Right renal pelvis (tissue), 4 donors: ENCODE results near the gene TTC7B. TPM values are rescaled to one million over a fixed set of nuclear protein-coding genes. Genes with fewer than 3 reads are reported as not detected.

Experiments
- DNase-seq, 4 donors: peaks; one replicate each; pipeline ENCODE4 v3.0.0-alpha.2; 2013; ENCODE audit warnings: low read depth in 4 of 4, low spot score in 3 of 4, missing footprints in 1 of 4
- polyA plus RNA-seq, 4 donors: library from polyadenylated mRNA; unstranded; fragments of 120-200 nt; gene quantifications; one replicate each; pipeline ENCODE4 v1.2.1, GENCODE V29; 2013; ENCODE audit not compliant: insufficient read length in 4 of 4

TTC7B gene
- polyA plus RNA-seq, 4 donors = 45.5 to 56.3 (median 47.5) TPM

DNA sequence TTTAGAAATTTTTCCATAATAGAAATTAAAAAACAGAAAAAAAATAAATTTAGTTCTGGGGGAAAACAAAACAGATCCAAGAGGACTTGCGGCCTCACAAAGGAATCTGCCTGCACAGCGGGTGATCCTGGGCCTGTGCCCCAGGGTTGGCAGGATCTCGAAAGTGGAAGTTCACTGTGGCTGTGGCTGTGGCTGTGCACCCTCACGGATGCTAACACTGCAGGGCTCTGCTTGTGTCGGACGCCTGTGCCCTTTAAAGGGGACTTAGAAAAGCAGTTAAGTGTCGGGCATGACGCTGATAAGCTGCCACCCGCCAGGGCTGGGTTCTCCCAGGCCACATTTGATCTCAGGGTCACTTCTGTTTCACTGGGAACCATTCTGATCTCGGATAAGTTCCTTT is 209.1 kb downstream of the TTC7B start:
- no peak for DNase-seq

DNA sequence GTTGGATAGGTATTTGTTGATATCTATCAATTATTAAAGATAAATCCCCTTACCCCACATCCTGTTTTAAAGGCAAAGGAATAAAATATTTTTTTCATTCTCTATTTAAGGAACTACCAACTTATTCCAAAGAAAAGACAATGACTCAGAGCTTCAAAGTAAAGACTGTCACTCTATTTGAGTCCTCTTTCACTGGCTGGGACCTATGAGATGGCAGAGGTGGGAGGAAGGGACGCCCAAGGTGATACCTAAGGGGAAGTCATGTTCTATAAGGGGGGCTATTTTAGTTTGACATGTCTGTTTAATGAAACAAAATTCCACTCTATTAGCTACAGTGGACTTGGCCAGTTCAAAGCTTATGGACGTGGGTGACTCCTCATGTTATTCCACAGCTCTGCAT is 209.8 kb downstream of the TTC7B start:
- no peak for DNase-seq

DNA sequence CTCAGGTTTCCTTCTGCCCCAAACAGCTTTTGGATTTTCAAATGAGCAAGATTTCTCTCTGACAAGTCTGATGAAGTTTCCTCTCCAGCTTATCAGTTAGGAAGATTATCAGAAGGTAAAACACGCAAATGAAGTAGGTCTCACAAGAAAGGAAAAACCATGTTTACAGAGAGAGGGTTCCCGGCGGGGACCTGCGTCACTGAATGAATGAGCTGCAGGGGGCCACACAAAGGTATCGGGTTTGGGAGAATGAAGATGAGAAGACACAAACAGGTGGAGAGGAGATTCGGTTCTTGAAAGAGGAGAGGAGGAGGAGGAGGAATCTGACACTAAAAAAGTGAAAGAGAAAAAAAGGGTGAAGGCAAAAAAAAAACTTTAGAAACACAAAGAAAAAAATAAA is 210.8 kb downstream of the TTC7B start:
- DNase-seq = no peak

DNA sequence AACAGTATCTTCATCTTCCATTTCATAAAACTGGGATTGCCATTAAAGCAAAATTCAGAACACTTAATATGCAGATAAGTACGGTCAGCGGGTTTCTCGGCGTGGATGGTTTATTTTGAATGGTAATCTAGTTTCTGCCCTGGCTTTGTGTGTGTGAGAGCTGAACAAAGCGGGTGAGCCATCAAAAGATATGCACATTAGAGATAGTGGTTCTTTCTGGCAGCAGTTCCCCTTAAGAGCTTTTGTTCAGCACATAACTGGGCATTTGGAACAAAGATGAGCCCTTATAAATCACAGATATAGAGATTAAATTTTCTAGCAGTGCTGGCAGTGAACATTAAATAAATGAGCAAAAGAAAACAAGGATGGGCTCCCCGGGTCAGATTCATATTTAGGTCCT is 211.9 kb downstream of the TTC7B start:
- no peak for DNase-seq

DNA sequence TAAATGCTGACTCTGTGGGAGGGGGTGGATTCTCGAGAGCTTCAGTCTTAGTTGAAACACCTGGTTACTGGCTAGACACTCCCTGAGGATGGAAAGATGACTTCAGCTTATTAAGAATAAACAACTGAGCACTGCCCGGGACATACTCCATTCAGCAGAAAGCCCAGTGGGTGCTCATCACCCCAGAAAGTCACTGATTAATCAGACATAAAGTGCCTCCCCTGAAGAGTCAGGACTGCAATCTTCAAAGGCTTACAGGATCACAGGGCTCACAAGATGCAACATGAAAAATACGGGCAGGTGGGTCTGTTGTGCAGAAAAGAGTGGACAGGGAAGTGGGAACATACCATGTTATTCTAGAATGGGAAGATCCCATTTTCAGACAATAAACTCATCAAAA is 212.4 kb downstream of the TTC7B start:
- DNase-seq = no peak

DNA sequence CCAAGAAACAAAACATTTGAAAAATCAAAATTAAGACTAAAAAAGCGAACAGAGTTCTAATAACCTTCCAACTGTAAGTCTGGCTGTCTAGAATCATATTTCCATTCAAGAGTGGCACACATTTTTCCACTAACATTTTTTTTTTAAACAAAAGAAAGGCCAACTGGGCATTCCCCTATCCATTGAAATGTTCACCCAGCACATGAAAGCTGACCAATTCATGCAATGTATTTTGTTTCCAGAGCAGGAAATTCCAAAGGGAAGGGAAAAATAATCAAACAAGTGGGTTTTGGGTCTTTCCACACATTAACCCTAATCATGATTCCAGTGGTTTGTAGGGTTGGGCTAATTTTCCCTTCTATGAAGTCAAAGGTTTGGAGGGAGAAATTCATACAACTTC is 212.9 kb downstream of the TTC7B start:
- no peak for DNase-seq

DNA sequence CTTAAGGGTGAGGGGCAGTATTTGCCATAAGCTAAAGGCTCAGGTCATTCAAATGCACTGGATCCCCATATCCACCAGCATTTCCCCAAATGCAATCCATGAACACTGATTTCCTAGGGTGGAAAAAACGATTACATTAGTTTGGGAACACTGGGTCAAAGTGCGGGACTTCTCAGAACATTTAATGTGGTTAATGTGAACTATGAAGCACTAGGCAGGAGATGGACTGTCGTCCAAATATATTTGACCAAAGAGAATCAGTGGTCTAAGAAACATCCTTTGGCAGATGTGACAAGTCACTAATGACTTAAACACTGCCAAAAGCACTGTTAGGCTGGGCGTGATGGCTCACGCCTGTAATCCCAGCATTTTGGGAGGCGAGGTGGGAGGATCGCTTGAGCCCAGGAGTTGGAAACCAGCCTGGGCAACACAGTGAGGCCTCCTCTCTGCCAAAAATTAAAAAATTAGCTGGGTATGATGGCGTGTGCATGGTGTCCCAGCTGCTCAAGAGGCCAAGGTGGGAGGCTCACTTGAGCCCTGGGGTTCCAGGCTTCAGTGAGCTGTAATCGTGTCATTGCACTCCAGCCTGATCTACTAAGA is 214.0 kb downstream of the TTC7B start:
- no peak for DNase-seq

DNA sequence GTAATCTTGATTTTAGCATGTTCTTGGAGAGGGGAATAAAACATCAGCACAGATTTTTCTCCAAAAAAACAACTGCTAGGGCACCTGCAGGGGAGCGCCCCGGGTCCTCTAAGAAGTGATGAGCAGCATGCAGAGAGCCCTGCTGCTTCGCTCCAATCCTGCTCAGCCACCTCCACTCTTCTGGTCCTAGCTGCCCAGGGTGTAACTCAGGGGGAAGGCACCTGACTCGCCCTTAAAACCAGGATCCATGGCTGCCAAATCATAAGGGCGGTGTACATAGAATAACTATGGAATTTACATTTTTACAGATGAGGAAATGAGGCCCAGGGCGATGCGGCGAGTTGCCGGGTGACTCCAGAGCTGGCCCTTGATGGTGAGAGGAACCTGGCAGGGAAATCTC is 214.7 kb downstream of the TTC7B start:
- DNase-seq = no peak

DNA sequence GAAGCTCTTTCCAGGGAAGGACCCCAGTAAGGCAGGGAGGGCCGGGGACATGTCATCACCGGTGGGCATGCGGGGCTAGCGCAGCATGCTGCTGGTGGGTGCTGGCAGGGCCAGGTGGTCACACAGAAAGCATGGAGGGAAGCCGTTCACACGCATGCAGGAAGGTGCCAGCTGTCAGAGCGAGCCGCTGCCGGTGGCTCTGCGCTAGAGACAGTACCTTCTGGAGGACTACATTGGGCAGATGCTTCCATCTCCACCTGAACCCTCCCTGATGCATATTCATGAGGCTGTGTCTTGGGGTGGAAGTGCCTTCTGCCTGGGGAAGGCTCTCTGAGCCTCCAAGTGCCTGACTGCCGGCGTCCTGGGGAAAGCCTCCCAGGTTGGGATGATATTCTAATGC is 215.6 kb downstream of the TTC7B start:
- DNase-seq = no peak

DNA sequence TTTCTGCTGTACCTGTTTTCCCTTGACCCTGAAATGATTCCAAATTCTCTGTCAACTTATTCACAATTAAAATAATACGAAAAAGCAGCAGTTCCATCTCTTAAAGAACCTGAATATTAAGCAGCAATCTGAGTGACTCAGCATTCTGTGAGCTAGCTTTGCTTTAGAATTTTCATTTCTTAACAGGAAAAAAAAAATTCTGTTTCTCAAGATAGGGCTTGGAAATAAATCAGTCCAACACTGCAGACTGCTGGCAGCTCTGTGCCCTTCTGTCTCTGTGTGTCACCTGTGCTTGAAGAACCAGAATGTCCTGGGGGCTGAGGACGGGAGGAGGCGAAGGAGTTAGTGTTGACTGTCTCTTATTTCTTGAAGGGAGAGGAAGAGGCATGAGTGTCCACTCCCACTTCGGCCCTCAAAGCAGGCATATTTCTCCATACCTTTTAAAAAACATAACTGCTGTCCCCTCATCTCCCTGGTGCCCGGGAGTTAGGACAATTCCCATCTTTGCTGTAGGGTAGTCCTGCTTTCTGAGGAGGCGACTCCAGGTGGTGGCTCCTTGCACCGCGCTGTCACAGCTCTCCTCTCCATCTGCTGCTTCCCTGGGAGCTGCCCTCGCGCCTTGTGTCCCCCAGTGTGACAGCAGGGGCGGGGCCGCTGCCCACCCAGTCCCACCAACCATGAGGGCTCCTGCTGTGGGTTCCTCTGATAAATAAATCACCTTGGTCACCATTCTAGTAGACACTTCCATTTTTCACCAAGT is 216.3 kb downstream of the TTC7B start:
- DNase-seq = no peak

DNA sequence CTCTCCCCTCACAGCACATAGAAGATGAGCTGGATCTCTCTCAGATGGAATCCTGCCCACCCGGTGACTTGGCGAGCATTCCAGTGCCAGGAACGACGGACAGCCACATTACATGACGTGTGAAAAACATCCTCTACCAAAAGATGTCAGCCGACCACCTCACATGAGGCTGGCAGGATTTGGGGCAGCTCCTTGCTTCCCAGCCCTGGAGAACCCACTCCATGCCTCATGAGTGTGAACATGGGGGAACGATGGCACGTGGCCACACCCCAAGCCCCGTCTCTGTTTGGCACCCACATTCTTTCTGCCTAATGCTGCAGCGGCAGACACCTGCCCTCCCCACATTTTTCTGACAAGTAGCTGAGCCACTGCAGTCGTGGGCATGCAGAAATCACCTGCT is 216.9 kb downstream of the TTC7B start:
- DNase-seq = no peak

DNA sequence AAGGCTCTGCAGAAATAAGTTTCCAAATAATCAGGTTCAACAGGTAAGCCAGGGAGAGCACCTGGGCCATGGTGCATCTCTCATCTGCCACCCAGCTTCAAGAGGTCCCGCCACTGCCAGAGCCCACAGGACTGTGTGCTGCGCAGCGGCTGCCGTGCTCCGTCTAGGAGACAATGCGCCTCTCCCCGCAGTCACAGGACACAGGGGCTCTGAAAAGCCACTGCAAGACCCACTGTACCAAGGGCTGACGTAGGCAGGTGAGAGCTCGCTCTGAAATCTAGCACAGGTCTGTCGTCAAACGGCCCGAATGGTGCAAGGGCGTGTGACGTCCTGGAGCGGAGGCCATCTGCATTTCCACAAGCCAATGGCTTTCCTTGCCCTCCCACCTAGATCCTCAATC is 218.3 kb downstream of the TTC7B start:
- no peak for DNase-seq

DNA sequence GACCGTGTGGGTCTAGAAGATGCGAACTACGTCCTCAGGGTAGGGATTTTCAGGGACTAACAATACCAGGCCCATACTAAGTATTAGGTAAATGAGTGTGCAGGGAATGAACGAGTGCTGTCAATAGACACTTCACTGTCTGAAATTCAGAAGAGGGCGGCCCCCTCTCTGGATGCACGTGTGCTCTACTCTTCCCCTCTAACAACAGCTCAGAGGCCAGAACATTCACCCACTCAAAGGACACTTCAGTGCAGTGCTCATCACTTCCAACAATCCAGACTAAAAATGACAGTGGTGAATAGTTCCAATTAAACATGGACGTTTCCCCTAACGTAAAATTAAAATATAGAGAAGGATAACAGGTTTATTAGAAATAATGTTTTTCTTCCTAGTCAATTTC is 219.5 kb downstream of the TTC7B start:
- DNase-seq = no peak

DNA sequence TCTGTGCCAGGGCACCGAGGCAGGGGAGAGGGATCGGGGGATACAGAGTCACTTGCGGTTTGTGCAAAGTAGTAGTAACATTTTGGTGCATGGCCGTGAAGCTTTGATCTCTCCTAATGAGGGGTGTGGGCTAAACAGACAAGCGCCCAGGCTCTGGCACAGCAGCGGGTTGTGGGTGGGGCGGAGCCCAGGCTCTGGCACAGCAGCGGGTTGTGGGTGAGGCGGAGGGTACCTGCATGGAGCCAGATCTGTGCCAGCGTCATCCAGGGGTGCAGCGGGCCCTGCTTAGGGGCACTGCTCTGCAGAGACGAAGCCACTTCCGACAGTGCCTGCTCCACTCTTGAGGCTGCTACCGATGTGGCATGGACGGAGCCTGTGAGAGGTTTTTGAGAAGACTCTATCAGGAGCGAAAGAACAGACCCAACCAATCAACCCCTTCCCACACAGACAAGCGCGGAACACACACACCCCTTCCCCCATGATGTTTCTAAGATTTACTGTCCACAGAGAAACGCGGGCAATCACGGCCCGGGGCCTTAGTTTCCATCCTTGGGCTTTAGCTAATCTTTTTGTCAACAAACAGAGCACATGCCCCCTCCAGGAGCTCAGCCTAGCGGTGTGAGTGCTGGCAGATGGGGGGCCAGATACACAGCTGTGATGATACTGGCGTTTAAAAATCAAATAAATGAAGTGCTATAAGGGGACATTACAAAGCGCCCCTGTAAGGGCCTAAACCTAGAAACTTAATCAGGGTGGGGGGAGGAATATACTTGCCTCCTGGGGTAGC is 222.8 kb downstream of the TTC7B start:
- DNase-seq = no peak

DNA sequence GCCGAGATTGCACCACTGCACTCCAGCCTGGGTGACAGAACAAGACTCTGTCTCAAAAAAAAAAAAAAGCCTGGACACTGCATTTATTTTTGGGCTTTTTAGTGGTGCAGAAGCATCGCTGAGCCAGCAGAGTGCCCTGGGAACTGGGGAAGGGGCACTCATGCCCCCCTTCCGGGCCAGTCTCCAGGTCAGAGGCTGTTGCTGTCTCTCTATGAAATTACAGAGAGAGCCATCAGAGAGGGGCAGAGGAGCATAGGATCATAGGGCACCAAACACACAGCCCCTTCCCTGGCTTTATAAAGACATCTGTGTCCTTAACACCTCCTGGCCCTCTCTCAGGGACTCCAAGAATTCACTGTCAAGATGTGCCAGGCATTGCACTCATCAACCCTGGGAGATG is 223.6 kb downstream of the TTC7B start:
- no peak for DNase-seq

DNA sequence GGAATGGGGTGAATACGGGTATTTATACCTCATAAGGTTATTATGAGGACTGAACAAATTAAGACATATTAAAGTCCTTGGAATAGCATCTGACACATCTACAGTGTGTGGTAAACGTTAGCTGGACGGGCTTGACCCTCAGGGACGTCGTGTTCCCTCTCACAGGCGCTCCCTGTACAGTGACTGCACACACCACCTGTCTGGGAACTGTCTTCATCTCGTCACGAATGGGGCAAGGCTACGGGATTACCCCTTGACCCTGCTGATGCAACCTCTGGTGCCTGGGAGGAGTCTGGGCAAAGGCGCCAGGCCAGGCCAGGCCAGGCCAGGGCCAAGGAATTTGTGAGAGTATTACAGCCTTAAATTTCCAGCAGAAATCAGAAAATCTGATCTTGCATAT is 228.3 kb downstream of the TTC7B start:
- DNase-seq = no peak

DNA sequence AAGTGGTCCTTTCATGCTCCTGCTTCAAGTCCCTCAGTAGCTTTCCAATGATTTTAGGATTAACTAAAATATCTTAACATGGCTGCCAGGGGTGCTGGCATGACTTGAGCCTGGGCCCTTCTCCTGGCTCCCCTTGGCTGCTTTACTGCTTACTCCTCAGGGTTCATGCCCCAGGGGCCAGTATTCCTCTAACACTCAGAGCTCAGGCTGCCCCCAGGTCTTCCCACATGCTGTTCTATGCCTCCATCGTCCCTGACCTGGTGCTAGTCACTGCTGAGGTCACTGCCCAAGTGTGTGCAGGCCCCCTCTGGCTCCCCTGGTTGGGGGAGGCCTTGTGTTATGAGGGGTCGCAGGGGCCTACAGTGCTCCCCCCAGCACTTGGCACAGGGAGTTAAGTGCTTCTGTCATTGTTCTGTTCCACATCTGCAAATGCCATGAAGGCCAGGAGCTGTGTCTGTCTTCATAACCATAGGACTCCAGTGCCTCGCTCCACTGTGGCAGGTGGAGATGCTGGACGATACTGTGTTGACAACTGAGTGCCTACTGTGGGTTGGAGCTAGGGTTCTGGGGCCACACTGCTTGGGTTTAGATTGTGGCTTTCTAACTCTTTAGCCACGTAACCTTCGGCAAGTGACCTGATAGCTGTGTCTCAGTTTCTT is 228.8 kb downstream of the TTC7B start:
- DNase-seq = no peak

DNA sequence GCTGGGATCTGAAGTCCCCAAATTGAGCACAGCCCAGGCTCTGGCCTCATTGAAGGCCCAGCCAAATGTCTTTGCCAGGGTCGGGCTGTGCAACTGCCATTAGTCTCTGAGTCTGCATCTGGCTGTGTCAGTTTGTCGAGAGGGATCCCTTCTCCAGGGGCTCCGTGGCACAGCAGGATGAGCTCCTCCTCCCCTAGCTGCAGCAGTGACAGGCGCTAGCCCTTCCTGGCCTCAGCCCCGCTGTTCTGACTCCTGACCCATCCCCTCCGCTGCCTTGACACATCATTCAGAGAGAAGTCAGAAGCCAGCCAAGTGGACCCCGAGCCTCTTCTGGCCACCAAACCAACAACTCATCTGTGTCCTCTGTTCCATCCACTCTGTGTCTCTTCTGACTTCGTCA is 231.1 kb downstream of the TTC7B start:
- no peak for DNase-seq

DNA sequence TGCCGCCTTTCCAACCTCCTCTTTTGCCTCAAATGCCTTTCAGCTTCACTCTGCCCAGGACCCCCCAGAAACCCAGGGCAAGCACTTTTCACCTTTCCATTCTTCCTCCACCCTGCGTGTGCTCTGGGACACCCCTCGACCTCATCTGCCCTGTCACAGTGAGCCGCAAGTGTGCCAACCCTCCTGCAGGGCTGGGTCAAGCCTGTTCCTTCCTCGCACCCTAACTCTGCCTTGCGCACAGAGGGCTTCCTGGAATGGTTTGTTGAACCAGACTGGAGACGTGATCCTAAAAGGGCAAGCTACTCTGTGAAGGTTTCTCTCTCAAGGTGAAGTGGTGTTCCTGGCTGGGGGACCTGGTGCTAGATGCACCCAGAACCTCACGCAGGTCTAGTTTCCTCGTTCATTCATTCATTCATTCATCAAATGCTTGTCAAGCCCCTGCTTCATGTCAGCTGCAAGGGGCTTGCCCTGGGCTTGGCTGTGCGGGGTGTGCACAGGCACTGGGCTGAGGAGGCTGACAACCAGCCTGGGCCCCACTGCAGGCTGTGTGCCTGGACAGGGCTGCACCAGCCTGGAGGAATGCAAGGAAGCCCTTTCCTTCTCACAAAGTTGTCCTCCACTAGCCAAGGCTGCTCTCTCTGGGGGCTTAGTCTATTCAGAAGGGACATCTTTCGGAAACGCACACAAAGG is 232.2 kb downstream of the TTC7B start:
- DNase-seq = no peak

DNA sequence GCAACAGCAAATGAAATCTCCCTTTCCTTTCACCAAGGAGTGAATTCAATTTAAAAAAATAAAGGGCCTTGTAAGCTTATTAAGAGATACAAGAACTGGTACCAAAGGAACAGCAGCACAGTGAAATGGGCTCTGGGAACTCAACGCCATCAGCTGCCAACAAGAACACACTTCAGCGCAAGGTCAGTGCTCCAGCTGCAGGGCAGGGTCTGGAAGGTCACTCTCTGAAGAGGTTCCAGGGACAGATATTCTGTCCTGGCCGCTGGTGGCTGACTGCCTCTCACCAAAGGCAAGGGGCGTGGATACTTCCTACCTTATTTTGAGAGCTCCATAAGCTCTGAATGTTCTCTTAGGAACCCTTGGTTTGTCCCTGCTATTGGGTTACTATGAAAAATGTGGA is 232.8 kb downstream of the TTC7B start:
- DNase-seq = no peak

DNA sequence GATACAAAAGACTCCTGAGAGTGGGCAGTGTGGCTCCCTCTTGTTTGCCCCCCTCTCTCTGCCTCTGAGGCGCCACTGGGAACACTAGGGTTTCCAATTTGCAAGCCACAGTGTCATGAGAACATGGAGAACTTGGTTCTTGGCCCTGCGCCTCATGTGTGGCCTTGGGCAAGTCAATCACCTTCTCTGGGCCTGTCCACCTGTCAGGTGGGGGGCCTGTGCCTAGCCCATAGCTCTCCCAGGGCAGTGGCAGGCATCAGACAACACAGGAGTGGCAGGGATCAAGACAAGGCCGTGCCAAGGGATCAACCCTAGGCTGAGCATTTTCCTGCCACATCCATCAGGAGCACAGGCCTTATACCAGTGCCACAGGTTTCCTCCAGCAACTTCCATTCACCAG is 234.1 kb downstream of the TTC7B start:
- DNase-seq = no peak
